HepG2 (cell line): ENCODE measurements around the gene GSC2. TPM values are rescaled to one million over a fixed set of nuclear protein-coding genes. Genes with fewer than 3 reads are reported as not detected.

ENCODE experiments used
- ATAC-seq: fragments of 200-7000 bp; cut with Tn5 transposase; 3 replicates; pipeline ENCODE4 v1.9.1; 2020; ENCODE audit warnings: mild to moderate bottlenecking, moderate library complexity
- BruUV-seq: library from RNA; stranded (reverse); fragments of 400-500 nt; replicated peaks from 2 replicates; lab custom pipeline; 2021; lab: Mats Ljungman, UMichigan
- CTCF ChIA-PET: fragments of 300-600 bp; formaldehyde crosslinking; extraction: SDS; loops from one replicate; lab custom pipeline; 2021; ENCODE audit warnings: low total read pairs, inconsistent platforms, low intra/inter-chr PET ratio; lab: Yijun Ruan, JAX
- POLR2A ChIA-PET: fragments of 350-600 bp; sonication (Branson Sonifier 250); formaldehyde crosslinking; loops from one replicate; lab custom pipeline; 2020; ENCODE audit warnings: antibody characterized with exemption, inconsistent platforms; lab: Yijun Ruan, JAX
- DNase-seq: peaks from one replicate; pipeline ENCODE4 v3.0.0-alpha.2; 2015; ENCODE audit warnings: low spot score
- FAIRE-seq: peaks from 3 replicates; lab custom pipeline; 2011; peaks lifted over from hg19 to GRCh38; lab: Jason Lieb, UNC
- H2AFZ ChIP-seq: one replicate; pipeline ENCODE4 v1.6.1; 2011; ENCODE audit warnings: low read length, inconsistent platforms
- H3K27ac ChIP-seq: fragments of 300-600 bp; 3 replicates; pipeline ENCODE4 v1.8.0; 2011; ENCODE audit warnings: mixed run types, mild to moderate bottlenecking, mixed read lengths, low read length, inconsistent platforms; ENCODE audit not compliant: insufficient read depth; ENCODE audit errors: extremely low read length
- H3K27me3 ChIP-seq, 2 experiments: fragments of 200-600 bp in 1 of 2; 2 replicates in 1 of 2; 3 replicates in 1 of 2; pipeline versions ENCODE4 v1.6.0 to v1.8.0; 2011; ENCODE audit warnings: low read length in 2 of 2, mild to moderate bottlenecking in 2 of 2, moderate library complexity in 2 of 2, inconsistent platforms in 1 of 2; ENCODE audit not compliant: insufficient read depth in 2 of 2, control insufficient read depth in 1 of 2
- H3K36me3 ChIP-seq, 2 experiments: fragments of 200-600 bp in 1 of 2; replicated peaks in 1 of 2; 2 replicates in 1 of 2; 3 replicates in 1 of 2; pipeline versions ENCODE4 v1.5.1 to v1.8.0; 2011; ENCODE audit warnings: low read length in 2 of 2, inconsistent platforms in 1 of 2; ENCODE audit not compliant: insufficient read depth in 2 of 2, control insufficient read depth in 1 of 2
- H3K4me1 ChIP-seq: 2 replicates; pipeline ENCODE4 v1.5.1; 2012; ENCODE audit warnings: low read length, inconsistent platforms; ENCODE audit not compliant: insufficient read depth
- H3K4me2 ChIP-seq: 2 replicates; pipeline ENCODE4 v1.6.0; 2011; ENCODE audit warnings: low read depth, low read length, inconsistent platforms
- H3K4me3 ChIP-seq, 3 experiments: fragments of 200-600 bp in 1 of 3; sonication (generic), shearing (Covaris generic) in 1 of 3; replicated peaks in 1 of 3; 2 replicates each; pipeline ENCODE4 v1.5.1; 2011 to 2016; ENCODE audit warnings: low read length in 3 of 3, inconsistent platforms in 2 of 3, low read depth in 2 of 3, mild to moderate bottlenecking in 2 of 3, control low read depth in 1 of 3, mixed read lengths in 1 of 3; ENCODE audit not compliant: insufficient read depth in 1 of 3
- H3K79me2 ChIP-seq: one replicate; pipeline ENCODE4 v1.6.1; 2011; ENCODE audit warnings: low read length, inconsistent platforms; ENCODE audit not compliant: insufficient read depth
- H3K9ac ChIP-seq: 2 replicates; pipeline ENCODE4 v1.6.0; 2011; ENCODE audit warnings: mild to moderate bottlenecking, low read depth, low read length, inconsistent platforms; ENCODE audit not compliant: insufficient read depth
- H3K9me3 ChIP-seq: 2 replicates; pipeline ENCODE4 v1.5.1; 2012; ENCODE audit warnings: mild to moderate bottlenecking, low read length
- H4K20me1 ChIP-seq: 2 replicates; pipeline ENCODE4 v1.6.0; 2011; ENCODE audit warnings: inconsistent platforms, mild to moderate bottlenecking, low read length, moderate library complexity; ENCODE audit not compliant: insufficient read depth
- ADNP ChIP-seq: sonication (generic); formaldehyde crosslinking; IDR thresholded peaks from 2 replicates; pipeline ENCODE4 v1.4.0; 2020; ENCODE audit warnings: missing genetic modification reagents
- EED ChIP-seq: sonication (generic); formaldehyde crosslinking; IDR thresholded peaks from 2 replicates; pipeline ENCODE4 v1.5.0; 2020; ENCODE audit warnings: mild to moderate bottlenecking, missing genetic modification reagents
- RNF2 ChIP-seq: fragments of 450-650 bp; conservative IDR thresholded peaks from 2 replicates; pipeline ENCODE4 v1.6.1; 2016; ENCODE audit warnings: low read depth
- SRSF4 ChIP-seq: fragments of 200-400 bp; formaldehyde crosslinking; IDR thresholded peaks from one replicate; pipeline ENCODE4 v1.6.1; 2018; ENCODE audit warnings: mild to moderate bottlenecking, low read depth, low read length, moderate library complexity; ENCODE audit not compliant: poor library complexity, severe bottlenecking
- ZNF335 ChIP-seq: sonication (generic); formaldehyde crosslinking; IDR thresholded peaks from 2 replicates; pipeline ENCODE4 v1.4.0; 2020; ENCODE audit warnings: missing genetic modification reagents
- ZNF530 ChIP-seq: sonication (generic); formaldehyde crosslinking; IDR thresholded peaks from 2 replicates; pipeline ENCODE4 v1.5.0; 2020; ENCODE audit warnings: low read depth, mild to moderate bottlenecking, missing genetic modification reagents
- ZNF569 ChIP-seq: sonication (generic); formaldehyde crosslinking; IDR thresholded peaks from 2 replicates; pipeline ENCODE4 v1.5.0; 2020; ENCODE audit warnings: mild to moderate bottlenecking, missing genetic modification reagents, moderate library complexity, borderline replicate concordance
- ZNF597 ChIP-seq: sonication (generic); formaldehyde crosslinking; IDR thresholded peaks from 2 replicates; pipeline ENCODE4 v1.5.0; 2020; ENCODE audit warnings: missing genetic modification reagents
- WGBS: methylation state at CpG from one replicate; pipeline ENCODE4 v1.1.6; 2017; ENCODE audit warnings: low lambda C conversion rate; 5-methylcytosine and 5-hydroxymethylcytosine counted together
- in situ Hi-C: cut with HindIII; loops from 2 replicates; pipeline ENCODE4 v1.10.0; 2017; ENCODE audit warnings: low pct_unique_long_range_greater_than_20kb; ENCODE audit not compliant: extremely low pct_ligation_motif_present
- intact Hi-C: fragments of 100-400 bp; cut with micrococcal nuclease; formaldehyde crosslinking; loops from one replicate; pipeline ENCODE4 v1.10.0; 2022; ENCODE audit not compliant: unreplicated experiment
- polyA plus RNA-seq, 8 experiments: library from polyadenylated mRNA; depleted of rRNA in 3 of 8; stranded (reverse) in 7 of 8; unstranded in 1 of 8; fragments of >200 nt; fragmentation: Illumina TruSeq in 4 of 8; extraction: Trizol in 4 of 8; gene quantifications; 2 replicates each; pipeline versions ENCODE4 v1.2.1 to v1.2.3, GENCODE V29; 2011 to 2016; ENCODE audit warnings: low read depth in 4 of 8, missing spikeins in 1 of 8, mixed read lengths in 1 of 8; ENCODE audit not compliant: insufficient read depth in 1 of 8
- total RNA-seq, 5 experiments: library from RNA; depleted of rRNA; stranded (reverse); fragments of >200 nt; fragmentation: Illumina TruSeq; extraction: Trizol; gene quantifications; 2 replicates each; pipeline ENCODE4 v1.2.3, GENCODE V29; 2016; ENCODE audit warnings: low read depth in 1 of 5

Gene GSC2
- total and polyA plus RNA-seq, 2 of the 13 experiments (the other 11 are each of a cell fraction or from before 2014, with no cell fraction given), result not detected

GRCh38 chr22:19098157-19098556 lies 51.9 kb downstream of the GSC2 start:
- in situ Hi-C loops (no loop called here), intact Hi-C loops (no loop called here)
- Histone ChIP-seq H3K79me2 (peaks cover 35% of the 10 kb centered on the region), H3K36me3 (peaks cover 4 to 15% of the 10 kb centered on the region in 2 experiments; a peak in 4 of 5 replicates), H2AFZ (no peak overlapping the region), H3K9me3 (no peaks in the 10 kb centered on the region), H3K27ac (no peak overlapping the region), H3K4me3 (no peak overlapping the region), H3K4me2 (no peak overlapping the region), H3K9ac (no peak overlapping the region), H4K20me1 (no peaks in the 10 kb centered on the region), H3K4me1 (no peaks in the 10 kb centered on the region), H3K27me3 (no peaks in the 10 kb centered on the region; a peak in 1 of 5 replicates)
- 97% methylated on average over 4 of the region's 4 CpGs for WGBS
- no TSS peak for BruUV-seq
- ChIA-PET CTCF (no interaction called here), POLR2A (no interaction called here)
- FAIRE-seq, result no peak
- ATAC-seq, result no peak
- no peak for TF ChIP-seq ZNF597 (CRISPR knock-in tag)
- no peak for TF ChIP-seq ZNF569 (CRISPR knock-in tag)
- no peak for TF ChIP-seq RNF2
- no peak for DNase-seq

DNA sequence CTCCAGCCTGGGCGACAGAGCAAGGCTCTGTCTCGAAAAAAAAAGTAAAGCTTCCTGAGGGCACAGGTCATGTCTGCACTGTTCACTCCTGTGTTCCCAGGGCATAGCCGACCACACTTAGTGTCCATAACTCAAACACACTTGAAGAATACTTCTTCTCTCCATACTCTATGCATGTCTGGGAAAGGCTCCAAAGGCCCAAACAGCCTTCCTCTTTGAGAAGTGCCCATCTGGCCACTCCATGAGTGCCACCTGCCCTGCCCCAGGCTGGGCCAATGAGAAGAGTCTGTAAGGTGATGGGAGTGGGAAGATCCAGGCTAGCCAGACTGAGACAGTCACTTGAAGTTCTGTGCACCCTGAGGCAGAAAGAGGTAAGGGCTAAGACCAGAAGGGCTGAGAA lies 52.6 kb downstream of the GSC2 start:
- H3K4me1 ChIP-seq, result peaks cover 4% of the 10 kb centered on the region
- intact Hi-C loops (no loop called here), in situ Hi-C loops (no loop called here)
- no peaks in the 10 kb centered on the region for H3K9me3 ChIP-seq
- H3K4me2 ChIP-seq, result no peak overlapping the region
- no TSS peak for BruUV-seq
- H3K27me3 ChIP-seq, result no peaks in the 10 kb centered on the region; a peak in 1 of 5 replicates
- no peak overlapping the region for H3K4me3 ChIP-seq
- H3K79me2 ChIP-seq, result peaks cover 29% of the 10 kb centered on the region
- H3K9ac ChIP-seq, result no peak overlapping the region
- H4K20me1 ChIP-seq, result no peaks in the 10 kb centered on the region
- ATAC-seq, result no peak
- CTCF ChIA-PET, result no interaction called here
- H3K27ac ChIP-seq, result no peak overlapping the region
- 100% methylated on average over 3 of the region's 3 CpGs for WGBS
- H2AFZ ChIP-seq, result no peak overlapping the region
- no peak for FAIRE-seq
- POLR2A ChIA-PET, result no interaction called here
- peaks cover 4 to 15% of the 10 kb centered on the region in 2 experiments; a peak in 4 of 5 replicates for H3K36me3 ChIP-seq
- TF ChIP-seq ZNF530 (CRISPR knock-in tag), result no peak
- no peak for TF ChIP-seq ADNP (CRISPR knock-in tag)
- no peak for TF ChIP-seq SRSF4
- TF ChIP-seq ZNF335 (CRISPR knock-in tag), result no peak
- no peak for TF ChIP-seq EED (CRISPR knock-in tag)
- DNase-seq, result no peak

Other genes with a start within 250 kb of the GSC2 start
- gene DGCR6, start 244.0 kb downstream of the GSC2 start, total RNA-seq (2016; rRNA removed; fragmentation: Illumina TruSeq; extraction: Trizol), result 0.07 TPM in 1 of 2 replicates, not detected in the other
- 0.13 TPM in 1 of 2 replicates, not detected in the other for gene DGCR6, start 244.0 kb downstream of the GSC2 start, polyA plus RNA-seq (2011; rRNA removed)
- 0.29 TPM in 1 of 2 replicates, not detected in the other for gene PRODH, start 214.0 kb downstream of the GSC2 start, total RNA-seq (2016; rRNA removed; fragmentation: Illumina TruSeq; extraction: Trizol)
- gene PRODH, start 214.0 kb downstream of the GSC2 start, polyA plus RNA-seq (2011; rRNA removed), result 0.30 and 0.76 TPM in 2 replicates
- gene DGCR2, start 27.9 kb downstream of the GSC2 start, total RNA-seq (2016; rRNA removed; fragmentation: Illumina TruSeq; extraction: Trizol), result 13.1 and 35.3 TPM in 2 replicates
- gene DGCR2, start 27.9 kb downstream of the GSC2 start, polyA plus RNA-seq (2011; rRNA removed), result 23.1 and 27.6 TPM in 2 replicates
- not detected in 2 replicates for gene TSSK2, start 19.0 kb downstream of the GSC2 start, total RNA-seq (2016; rRNA removed; fragmentation: Illumina TruSeq; extraction: Trizol)
- not detected in 2 replicates for gene TSSK2, start 19.0 kb downstream of the GSC2 start, polyA plus RNA-seq (2011; rRNA removed)
- 7.6 and 8.9 TPM in 2 replicates for gene ESS2, start 5.6 kb downstream of the GSC2 start, total RNA-seq (2016; rRNA removed; fragmentation: Illumina TruSeq; extraction: Trizol)
- gene ESS2, start 5.6 kb downstream of the GSC2 start, polyA plus RNA-seq (2011; rRNA removed), result 7.7 and 9.4 TPM in 2 replicates
- 118 and 161 TPM in 2 replicates for gene SLC25A1, start 28.4 kb upstream of the GSC2 start, total RNA-seq (2016; rRNA removed; fragmentation: Illumina TruSeq; extraction: Trizol)
- gene SLC25A1, start 28.4 kb upstream of the GSC2 start, polyA plus RNA-seq (2011; rRNA removed), result 49.4 and 57.3 TPM in 2 replicates
- 7.1 and 8.1 TPM in 2 replicates for gene CLTCL1, start 141.4 kb upstream of the GSC2 start, total RNA-seq (2016; rRNA removed; fragmentation: Illumina TruSeq; extraction: Trizol)
- 10.9 and 13.5 TPM in 2 replicates for gene CLTCL1, start 141.4 kb upstream of the GSC2 start, polyA plus RNA-seq (2011; rRNA removed)